ENCODE measurements around the gene MICALL1.

DNA sequence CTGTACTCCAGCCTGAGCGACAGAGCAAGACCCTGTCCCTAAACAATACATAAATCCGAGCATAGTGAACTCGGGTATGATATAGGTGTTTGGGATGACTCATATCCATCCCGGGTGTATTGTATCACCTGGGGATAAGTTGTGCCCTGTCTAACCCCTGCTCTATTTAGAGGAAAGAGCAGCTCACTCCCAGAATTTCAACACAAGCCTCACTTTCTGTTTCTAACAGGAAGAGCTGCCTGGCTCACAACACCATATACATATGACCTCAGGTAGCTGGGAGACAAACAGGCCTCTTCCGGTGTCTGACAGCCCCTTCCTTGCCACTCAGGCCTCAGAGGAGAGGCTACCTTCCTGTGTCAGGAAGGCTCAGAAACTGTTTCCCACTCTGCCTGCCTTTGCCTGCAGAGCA is 9.9 kb upstream of the MICALL1 start:
- TF ChIP-seq, protein P1, sequence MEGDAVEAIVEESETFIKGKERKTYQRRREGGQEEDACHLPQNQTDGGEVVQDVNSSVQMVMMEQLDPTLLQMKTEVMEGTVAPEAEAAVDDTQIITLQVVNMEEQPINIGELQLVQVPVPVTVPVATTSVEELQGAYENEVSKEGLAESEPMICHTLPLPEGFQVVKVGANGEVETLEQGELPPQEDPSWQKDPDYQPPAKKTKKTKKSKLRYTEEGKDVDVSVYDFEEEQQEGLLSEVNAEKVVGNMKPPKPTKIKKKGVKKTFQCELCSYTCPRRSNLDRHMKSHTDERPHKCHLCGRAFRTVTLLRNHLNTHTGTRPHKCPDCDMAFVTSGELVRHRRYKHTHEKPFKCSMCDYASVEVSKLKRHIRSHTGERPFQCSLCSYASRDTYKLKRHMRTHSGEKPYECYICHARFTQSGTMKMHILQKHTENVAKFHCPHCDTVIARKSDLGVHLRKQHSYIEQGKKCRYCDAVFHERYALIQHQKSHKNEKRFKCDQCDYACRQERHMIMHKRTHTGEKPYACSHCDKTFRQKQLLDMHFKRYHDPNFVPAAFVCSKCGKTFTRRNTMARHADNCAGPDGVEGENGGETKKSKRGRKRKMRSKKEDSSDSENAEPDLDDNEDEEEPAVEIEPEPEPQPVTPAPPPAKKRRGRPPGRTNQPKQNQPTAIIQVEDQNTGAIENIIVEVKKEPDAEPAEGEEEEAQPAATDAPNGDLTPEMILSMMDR (IDR thresholded peaks at IDR 0.05), result no peak
- TF ChIP-seq POLR2A (IDR thresholded peaks at IDR 0.05), result no peak
